ENCODE results near the gene EPDR1.

DNA sequence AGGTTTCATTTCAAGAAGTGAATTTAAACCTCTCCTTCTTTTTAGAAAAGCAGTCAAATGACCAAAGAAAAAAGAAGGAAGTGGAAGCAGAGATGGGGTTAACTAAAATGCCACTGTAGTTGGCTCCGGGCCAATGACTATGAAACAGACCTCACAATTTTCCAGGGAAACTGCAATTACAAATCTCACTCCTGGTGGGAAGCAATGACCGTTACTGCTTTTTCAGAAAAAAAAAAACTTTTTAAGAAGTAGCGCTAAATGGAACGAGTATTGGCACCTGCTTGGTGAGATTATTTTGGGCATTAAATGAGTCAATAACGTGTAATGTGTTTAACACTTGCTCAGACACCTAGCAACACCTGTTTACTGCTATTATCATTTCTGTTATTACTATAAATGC, 5.0 kb upstream of the EPDR1 start:
- TF ChIP-seq POLR2A (IDR thresholded peaks at IDR 0.05; ENCODE audit: low read length) (no peak), GATA1 (IDR thresholded peaks at IDR 0.05; ENCODE audit: low read depth, low read length) (no peak)

Measured in erythroblast (primary cell).